Adipocyte (in vitro differentiated cells): ENCODE data around the gene MYADML2.
A peak's percentile ranks its signal among the peaks of the same experiment; 100 is the strongest.

Experiments
- DNase-seq: peaks from one replicate; pipeline ENCODE4 v3.0.0-alpha.2; 2015; ENCODE audit warnings: low read depth
- H3K27me3 ChIP-seq: replicated peaks from 2 replicates; pipeline ENCODE4 v1.7.0; 2013; ENCODE audit warnings: mild to moderate bottlenecking, low read length, moderate library complexity; ENCODE audit not compliant: control insufficient read depth, insufficient read depth
- H3K36me3 ChIP-seq: 2 replicates; pipeline ENCODE4 v1.7.0; 2013; ENCODE audit warnings: low read length, mild to moderate bottlenecking, moderate library complexity; ENCODE audit not compliant: control insufficient read depth, insufficient read depth, severe bottlenecking
- H3K4me1 ChIP-seq: 2 replicates; pipeline ENCODE4 v1.7.0; 2013; ENCODE audit warnings: mild to moderate bottlenecking, low read length, moderate library complexity; ENCODE audit not compliant: control insufficient read depth, insufficient read depth
- H3K4me3 ChIP-seq: 2 replicates; pipeline ENCODE4 v1.7.0; 2013; ENCODE audit warnings: mild to moderate bottlenecking, low read length, moderate library complexity
- H3K9ac ChIP-seq: 2 replicates; pipeline ENCODE4 v1.7.0; 2013; ENCODE audit warnings: mild to moderate bottlenecking, low read length, moderate library complexity
- H3K9me3 ChIP-seq: 2 replicates; pipeline ENCODE4 v1.7.0; 2013; ENCODE audit warnings: mild to moderate bottlenecking, low read length, moderate library complexity; ENCODE audit not compliant: control insufficient read depth

Gene MYADML2

DNA sequence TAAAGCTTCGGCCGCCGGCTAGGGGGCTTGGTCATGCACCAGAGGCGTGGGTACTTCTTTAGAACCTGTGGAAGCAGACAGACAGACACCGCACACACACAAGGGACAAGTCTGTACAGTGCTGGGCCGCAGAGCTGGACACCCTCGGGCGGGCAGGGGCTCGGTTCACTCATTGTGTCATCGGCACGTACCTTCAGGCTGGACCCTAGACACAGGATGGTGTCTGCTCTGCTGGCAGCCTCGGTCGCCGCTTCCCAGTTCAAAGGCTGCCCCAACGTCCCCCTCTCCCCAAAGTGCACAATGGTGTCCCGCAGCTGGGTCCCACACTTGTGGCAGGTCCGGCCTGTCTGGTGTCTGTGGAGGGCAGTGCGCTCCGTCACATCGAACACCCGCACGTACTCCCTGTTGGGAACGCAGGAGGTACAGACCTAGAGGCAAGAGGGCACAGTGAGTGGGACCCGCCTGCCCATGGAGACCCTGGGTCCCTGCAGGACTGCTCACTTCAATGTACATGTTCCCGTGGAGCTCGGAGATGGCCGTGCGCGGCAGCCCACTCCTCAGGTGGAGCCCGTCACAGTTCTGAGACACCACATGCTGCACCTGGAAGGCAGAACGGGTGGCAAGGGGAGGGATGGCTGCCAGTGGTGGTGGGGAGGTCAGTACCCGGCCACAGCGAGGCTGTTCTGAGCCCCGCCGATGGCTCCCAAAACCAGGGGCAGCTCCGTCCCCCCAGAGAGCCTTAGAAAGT, 32.8 kb downstream of the MYADML2 start:
- Histone ChIP-seq H3K36me3 (peaks cover 42% of the 10 kb centered on the region), H3K4me3 (no peak overlapping the region), H3K9ac (no peak overlapping the region), H3K27me3 (no peaks in the 10 kb centered on the region), H3K4me1 (peaks cover 25% of the 10 kb centered on the region), H3K9me3 (no peaks in the 10 kb centered on the region)
- no peak for DNase-seq

GRCh38 chr17:81913394-81914102, 33.5 kb downstream of the MYADML2 start:
- Histone ChIP-seq H3K9me3 (no peaks in the 10 kb centered on the region), H3K4me1 (peaks cover 28% of the 10 kb centered on the region), H3K9ac (no peak overlapping the region), H3K36me3 (peaks cover 48% of the 10 kb centered on the region), H3K4me3 (no peak overlapping the region), H3K27me3 (no peaks in the 10 kb centered on the region)
- DNase-seq: no peak

- Histone ChIP-seq H3K4me1 (peaks cover 28% of the 10 kb centered on the region), H3K36me3 (peaks cover 55% of the 10 kb centered on the region), H3K27me3 (no peaks in the 10 kb centered on the region), H3K4me3 (no peak overlapping the region), H3K9ac (no peak overlapping the region), H3K9me3 (no peaks in the 10 kb centered on the region)
- DNase-seq: no peak
Observed at GRCh38 chr17:81912441-81913309, 34.4 kb downstream of the MYADML2 start.

DNA sequence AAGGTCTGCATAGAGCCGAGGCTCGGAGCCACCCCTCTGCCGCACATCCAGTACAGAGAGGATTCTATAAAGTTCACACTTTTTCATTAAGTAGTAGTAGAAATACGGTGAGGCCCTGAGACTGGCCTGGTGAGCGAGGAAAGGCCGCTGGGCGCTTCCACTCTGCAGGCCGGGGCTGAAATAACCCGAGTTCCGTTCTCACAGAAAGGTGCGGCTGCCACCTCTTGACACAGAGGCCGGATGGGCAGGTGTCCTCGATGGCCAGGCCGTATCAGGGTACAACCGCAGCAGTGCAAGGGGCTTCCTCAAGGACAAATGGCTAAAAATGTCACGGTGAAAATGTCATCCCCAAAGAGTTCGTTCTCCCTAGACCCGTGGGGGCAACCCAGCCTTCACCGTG, 35.1 kb downstream of the MYADML2 start:
- Histone ChIP-seq H3K4me1 (peaks cover 25% of the 10 kb centered on the region), H3K9me3 (no peaks in the 10 kb centered on the region), H3K36me3 (peaks cover 62% of the 10 kb centered on the region), H3K27me3 (no peaks in the 10 kb centered on the region), H3K4me3 (no peak overlapping the region), H3K9ac (no peak overlapping the region)
- no peak for DNase-seq

GRCh38 chr17:81911277-81911961, 35.6 kb downstream of the MYADML2 start, which contains the start of gene PCYT2:
TSS of gene PCYT2 (minus strand) at chr17:81911399. CDS start at chr17:81911355, 44 bp downstream.
- Histone ChIP-seq H3K9me3 (no peaks in the 10 kb centered on the region), H3K36me3 (peaks cover 67% of the 10 kb centered on the region), H3K4me1 (peaks cover 19% of the 10 kb centered on the region), H3K27me3 (no peaks in the 10 kb centered on the region), H3K9ac (peak within 1 kb of the TSS; percentile 93), H3K4me3 (peak within 1 kb of the TSS; percentile 95)
- DNase-seq: peak; percentile 94

DNA sequence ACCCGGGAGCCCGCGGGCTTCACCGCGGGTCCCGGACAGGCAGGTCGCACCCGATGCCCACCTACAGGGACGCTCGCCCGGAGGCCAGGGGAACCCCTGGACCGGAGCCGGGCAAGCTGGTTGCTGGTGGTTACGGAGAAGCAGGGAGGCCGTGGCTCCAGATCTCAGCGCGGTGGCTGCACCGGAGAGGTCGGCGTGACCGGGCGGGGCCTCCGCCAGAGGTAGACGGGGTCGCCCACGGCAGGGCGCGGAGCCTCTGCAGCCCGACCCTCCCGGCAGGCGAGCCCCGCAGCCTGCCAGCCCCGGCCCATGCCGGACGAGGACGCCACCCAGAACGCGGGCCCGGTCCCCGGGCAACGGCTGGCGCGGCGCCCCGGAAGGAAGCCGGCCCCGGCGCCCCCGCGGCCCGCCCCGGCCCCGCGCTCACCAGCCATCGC, 36.2 kb downstream of the MYADML2 start:
- peak overlapping the region; percentile 93 for H3K9ac ChIP-seq
- peaks cover 73% of the 10 kb centered on the region for H3K36me3 ChIP-seq
- H3K9me3 ChIP-seq: no peaks in the 10 kb centered on the region
- peak; percentile 45 for DNase-seq
- H3K4me1 ChIP-seq: peaks cover 14% of the 10 kb centered on the region
- H3K27me3 ChIP-seq: no peaks in the 10 kb centered on the region
- H3K4me3 ChIP-seq: peak overlapping the region; percentile 95

DNA sequence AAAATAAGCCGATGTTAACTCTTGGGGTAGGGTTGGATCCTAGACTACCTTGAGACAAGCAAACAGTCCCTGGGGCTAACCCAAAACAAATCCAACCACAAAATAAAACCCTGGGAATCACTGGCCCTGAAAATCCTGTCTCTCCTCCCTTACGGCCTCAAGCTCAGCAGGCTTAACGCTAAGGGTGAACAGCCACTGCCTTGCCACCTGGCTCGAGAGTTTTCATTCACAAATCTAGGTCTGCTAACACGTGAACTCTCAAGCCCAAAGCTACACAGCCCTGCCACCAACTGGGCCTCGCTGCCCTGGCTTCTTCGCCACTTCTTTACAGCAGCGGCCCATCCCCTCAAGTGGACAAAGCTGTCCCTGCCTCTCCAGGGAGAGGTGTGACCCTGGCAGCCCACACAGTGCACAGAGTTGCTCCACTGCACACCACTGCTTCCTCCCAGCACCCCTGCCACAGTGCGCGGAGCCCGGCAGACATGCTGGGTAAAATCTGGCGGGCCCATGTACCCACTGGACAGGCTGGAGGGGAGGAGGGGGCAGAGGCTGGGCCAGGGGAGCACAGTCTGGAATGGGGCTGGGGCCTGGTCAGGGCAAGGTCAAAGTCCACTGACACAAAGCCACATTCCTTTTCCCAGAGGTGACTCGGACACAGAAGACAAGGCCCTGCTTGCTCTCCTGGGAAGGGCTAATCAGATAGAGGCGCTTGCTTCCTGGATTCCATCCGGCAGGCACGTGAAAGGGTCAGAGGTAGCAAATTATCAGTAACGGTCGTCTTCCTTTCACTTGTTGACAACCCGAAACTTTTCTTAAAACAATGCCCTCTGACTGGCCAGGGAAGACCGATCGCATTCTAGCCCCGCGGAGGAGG, 36.8 kb downstream of the MYADML2 start:
- no peaks in the 10 kb centered on the region for H3K27me3 ChIP-seq
- H3K9me3 ChIP-seq: no peaks in the 10 kb centered on the region
- H3K36me3 ChIP-seq: peaks cover 72% of the 10 kb centered on the region
- DNase-seq: no peak
- H3K9ac ChIP-seq: peak overlapping the region; percentile 93
- peaks cover 13% of the 10 kb centered on the region for H3K4me1 ChIP-seq
- H3K4me3 ChIP-seq: peak overlapping the region; percentile 95

DNA sequence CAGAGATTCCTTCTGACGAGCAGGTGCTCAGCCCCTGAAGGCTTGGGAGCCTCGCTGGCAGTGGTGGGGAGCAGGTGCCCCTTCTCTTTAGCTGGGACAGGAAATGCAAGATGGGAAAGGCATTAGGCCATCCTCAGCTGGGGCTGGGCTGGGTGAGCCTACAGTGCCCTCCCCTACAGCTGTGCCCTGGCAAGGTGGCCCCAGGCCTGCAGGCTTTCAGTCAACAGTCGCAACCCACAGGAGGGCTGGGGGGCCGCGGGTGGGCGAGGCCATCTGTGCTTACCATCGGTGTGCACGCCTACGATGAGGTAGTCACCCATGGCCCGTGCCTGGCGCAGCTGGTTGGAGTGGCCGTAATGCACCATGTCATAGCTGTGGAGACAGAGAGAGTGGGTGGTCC, 37.8 kb downstream of the MYADML2 start:
- Histone ChIP-seq H3K9me3 (no peaks in the 10 kb centered on the region), H3K27me3 (no peaks in the 10 kb centered on the region), H3K4me1 (peaks cover 13% of the 10 kb centered on the region), H3K9ac (peak overlapping the region; percentile 93), H3K4me3 (peak overlapping the region; percentile 95), H3K36me3 (peaks cover 69% of the 10 kb centered on the region)
- DNase-seq: no peak

GRCh38 chr17:81908793-81909192, 38.2 kb downstream of the MYADML2 start:
- Histone ChIP-seq H3K4me3 (no peak overlapping the region), H3K27me3 (no peaks in the 10 kb centered on the region), H3K9me3 (no peaks in the 10 kb centered on the region), H3K4me1 (peaks cover 13% of the 10 kb centered on the region), H3K36me3 (peaks cover 69% of the 10 kb centered on the region), H3K9ac (no peak overlapping the region)
- DNase-seq: no peak
